ENCODE data around the gene ATP10A.

The ATP10A gene

GRCh38 chr15:25737218-25737643, 125.9 kb downstream of the ATP10A start:
- DNase-seq = no peak

DNA sequence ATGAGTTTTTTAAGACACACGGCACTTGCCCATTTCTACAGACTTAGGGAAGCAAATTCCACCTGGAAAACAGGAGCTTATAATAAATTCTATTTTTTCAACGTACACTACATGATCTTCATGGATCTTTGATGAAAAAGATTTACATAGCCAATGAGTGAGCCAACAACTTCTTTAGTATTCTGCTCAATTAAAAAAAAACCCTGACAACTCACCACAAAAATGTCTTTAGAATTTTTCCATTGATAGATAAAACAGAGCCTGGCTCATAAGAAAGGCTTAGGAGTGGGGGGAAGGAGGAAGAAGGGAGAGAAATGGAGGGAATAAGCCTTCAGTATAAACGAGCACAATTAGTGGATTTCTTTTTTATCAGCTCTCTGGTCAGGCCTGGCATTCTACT, 126.7 kb downstream of the ATP10A start:
- no peak for DNase-seq

- no peak for DNase-seq
These were observed 127.4 kb downstream of the ATP10A start for GRCh38 chr15:25735550-25736384.

DNA sequence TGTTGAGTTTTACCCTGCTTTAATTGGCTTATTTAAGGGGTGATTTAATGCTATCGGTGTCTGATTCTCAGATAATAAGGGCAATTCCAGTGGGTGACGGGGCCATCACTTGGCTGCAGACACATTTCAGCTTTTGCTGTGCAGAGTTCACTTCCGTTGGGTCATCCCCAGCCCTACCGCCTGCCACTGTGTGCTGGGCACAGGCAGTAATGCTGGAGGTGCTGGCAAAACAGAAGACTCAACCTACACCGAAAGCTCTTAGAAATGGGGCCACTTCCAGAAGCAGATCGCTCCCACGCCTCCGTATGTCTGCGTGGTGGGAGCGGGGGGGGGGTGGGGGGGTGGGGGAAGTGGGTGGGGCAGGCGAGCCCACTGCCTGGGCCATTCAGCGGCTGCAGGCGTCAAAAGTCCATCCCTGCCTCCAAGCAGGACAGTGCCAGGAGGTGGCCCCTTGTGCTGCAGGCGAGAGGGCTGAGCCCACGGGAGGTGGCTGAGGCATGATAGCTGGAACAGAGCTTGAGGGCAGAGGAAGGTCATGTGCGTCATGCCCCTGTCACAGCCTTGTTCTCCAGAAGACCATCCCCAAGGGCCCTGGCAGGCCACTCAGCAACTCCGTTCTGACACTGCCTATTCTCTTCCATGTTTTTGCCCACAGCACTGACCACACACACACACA, 128.3 kb downstream of the ATP10A start:
- DNase-seq = no peak

GRCh38 chr15:25733856-25734679, 129.1 kb downstream of the ATP10A start:
- DNase-seq = no peak

- DNase-seq = no peak
These were observed 129.9 kb downstream of the ATP10A start for GRCh38 chr15:25733036-25733855.

GRCh38 chr15:25732191-25732590, 130.9 kb downstream of the ATP10A start:
- DNase-seq = no peak

DNA sequence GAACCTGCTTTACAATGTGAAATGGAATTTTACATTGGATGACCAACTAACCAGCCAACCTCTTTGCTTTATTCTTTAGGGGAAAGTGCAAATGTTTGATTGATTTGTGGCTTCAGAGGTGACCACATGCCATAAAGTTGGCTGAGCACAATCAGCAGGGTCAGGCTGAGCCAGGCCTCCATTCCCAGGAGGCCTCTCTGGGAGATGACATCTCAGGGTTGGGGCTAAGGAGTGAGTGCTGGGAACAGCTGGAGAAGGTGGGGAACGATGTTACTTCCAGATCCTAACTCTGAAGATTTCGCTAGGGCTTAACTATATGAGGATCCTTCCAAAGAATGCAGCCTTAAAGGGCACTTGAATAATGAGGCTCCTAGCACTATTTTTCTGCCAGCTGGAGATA, 131.7 kb downstream of the ATP10A start:
- DNase-seq = no peak

DNA sequence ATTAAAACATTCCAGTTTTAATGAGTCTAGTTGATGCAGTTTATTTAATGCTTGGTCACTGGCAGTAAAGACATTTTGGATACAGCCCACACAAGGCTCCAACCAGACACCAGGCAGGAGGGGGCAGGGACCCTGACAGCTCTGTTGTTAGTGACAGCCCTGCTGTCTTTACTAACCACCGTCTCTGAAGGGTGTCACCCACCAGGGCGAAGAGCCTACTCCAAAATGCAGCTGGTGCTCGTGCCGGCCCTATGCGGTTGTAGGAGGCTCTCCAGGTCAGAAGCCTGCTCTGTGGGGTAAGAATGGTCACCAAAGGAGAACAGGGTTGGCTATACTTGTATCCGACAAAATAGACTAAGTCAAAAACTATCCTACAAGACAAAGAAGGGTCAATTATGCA, 132.2 kb downstream of the ATP10A start:
- no peak for DNase-seq

- DNase-seq = no peak
These were observed 134.3 kb downstream of the ATP10A start for GRCh38 chr15:25728816-25729215.

GRCh38 chr15:25727867-25728600, 135.1 kb downstream of the ATP10A start:
- DNase-seq = no peak

GRCh38 chr15:25727116-25727515, 136.0 kb downstream of the ATP10A start:
- DNase-seq = no peak

DNA sequence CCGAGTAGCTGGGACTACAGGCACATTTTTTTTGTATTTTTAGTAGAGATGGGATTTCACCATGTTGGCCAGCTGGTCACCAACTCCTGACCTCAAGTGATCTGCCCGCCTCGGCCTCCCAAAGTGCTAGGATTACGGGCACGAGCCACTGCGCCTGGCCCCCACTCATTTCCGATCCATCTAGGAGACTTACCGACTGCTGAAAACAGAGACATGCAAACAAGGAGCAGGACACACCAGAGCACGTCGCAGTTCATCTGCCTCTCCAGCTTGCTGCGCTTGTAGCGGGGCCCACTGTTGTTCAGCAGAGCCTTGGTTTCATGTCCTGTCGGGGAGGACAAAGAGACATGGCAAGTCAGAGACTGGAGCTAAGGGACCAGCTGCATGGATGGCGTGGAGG, 137.4 kb downstream of the ATP10A start:
- DNase-seq = no peak

- no peak for DNase-seq
These were observed 138.2 kb downstream of the ATP10A start for GRCh38 chr15:25724899-25725298.

- DNase-seq = no peak
These were observed 141.5 kb downstream of the ATP10A start for GRCh38 chr15:25721605-25721955.

- no peak for DNase-seq
These were observed 143.8 kb downstream of the ATP10A start for GRCh38 chr15:25719101-25719985.

- no peak for DNase-seq
These were observed 144.5 kb downstream of the ATP10A start for GRCh38 chr15:25718597-25718996.

DNA sequence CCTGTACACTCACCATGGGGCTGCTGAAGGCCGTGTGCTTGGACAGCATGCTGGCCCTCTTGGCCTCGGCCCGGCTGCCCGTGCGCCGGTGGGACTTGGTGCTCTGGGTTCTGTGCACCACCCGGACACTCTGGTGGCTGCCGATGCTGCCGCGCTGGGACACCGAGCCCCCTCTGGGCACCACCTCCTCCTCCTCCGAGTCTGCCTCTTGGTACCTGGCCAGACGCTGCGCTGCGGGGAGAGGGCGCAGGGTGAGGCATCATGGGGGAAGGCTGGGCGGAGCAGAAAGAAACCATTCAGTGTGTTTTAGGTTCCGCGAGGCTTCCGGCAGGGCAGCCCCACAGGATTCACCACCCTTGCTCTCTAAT, 145.0 kb downstream of the ATP10A start:
- DNase-seq = no peak

DNA sequence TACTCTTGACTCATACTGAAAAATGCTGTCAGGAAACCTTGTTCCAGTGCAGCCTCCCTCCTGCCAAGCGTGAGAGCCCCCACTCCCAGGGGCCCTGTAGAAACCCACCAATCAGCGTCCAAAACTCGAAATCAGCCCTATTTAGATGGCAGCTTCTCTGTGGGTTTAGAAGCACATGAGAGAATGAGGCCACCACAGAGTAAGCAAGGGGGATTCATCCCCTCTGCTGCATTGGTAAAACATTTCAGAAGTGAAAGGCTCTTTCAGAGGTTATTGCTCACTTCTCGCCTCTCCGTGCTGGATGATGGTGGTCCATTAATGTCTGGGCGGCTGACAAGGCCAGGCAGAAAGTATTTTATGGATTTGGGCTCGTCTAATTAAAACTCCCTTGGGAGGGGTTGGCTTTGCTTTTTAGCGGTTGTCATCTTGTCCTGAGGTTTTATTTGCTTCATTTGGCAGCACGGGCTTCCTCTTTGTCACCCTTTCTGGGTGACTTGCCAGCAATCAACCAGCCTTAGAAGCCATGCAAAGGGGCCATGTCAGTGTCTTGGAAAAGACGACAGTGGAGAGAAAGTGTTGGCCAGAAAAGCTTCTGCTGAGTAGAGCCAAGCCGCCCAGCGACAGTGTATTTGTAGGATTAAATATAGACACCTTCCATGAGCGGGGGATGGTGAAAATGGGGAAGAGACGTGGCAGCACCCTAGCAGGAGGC, 145.5 kb downstream of the ATP10A start:
- no peak for DNase-seq

GRCh38 chr15:25717127-25717456, 146.0 kb downstream of the ATP10A start:
- DNase-seq = no peak
